Neural cell (in vitro differentiated cells): ENCODE data around the gene SCN8A. TPM values are rescaled to one million over a fixed set of nuclear protein-coding genes. Genes with fewer than 3 reads are reported as not detected.

ENCODE experiments used
- H2AFZ ChIP-seq: fragments of 200-600, 300-800 bp; sonication (generic), shearing (Covaris generic); 2 replicates; pipeline ENCODE4 v1.6.0; 2014; ENCODE audit warnings: low read depth, mild to moderate bottlenecking, antibody characterized with exemption, low read length, moderate library complexity
- H3F3A ChIP-seq: fragments of 200-600 bp; shearing (Covaris generic); 2 replicates; pipeline ENCODE4 v1.6.1; 2016; ENCODE audit warnings: mild to moderate bottlenecking, moderate library complexity, mixed read lengths, antibody characterized with exemption, low read length; ENCODE audit not compliant: insufficient read depth, poor library complexity, severe bottlenecking
- H3K27ac ChIP-seq: fragments of 200-600, 300-800 bp; sonication (generic), shearing (Covaris generic); 2 replicates; pipeline ENCODE4 v1.5.1; 2014; ENCODE audit warnings: mild to moderate bottlenecking, low read length, moderate library complexity
- H3K27me3 ChIP-seq: fragments of 300-800, 200-600 bp; sonication (generic), shearing (Covaris generic); 2 replicates; pipeline ENCODE4 v1.6.0; 2014; ENCODE audit warnings: mild to moderate bottlenecking, low read depth, low read length, moderate library complexity; ENCODE audit not compliant: insufficient read depth
- H3K36me3 ChIP-seq: fragments of 300-800, 200-600 bp; sonication (generic), shearing (Covaris generic); 2 replicates; pipeline ENCODE4 v1.5.1; 2014; ENCODE audit warnings: mild to moderate bottlenecking, antibody characterized with exemption, low read length, moderate library complexity; ENCODE audit not compliant: insufficient read depth
- H3K4me2 ChIP-seq: fragments of 300-800, 200-600 bp; sonication (generic), shearing (Covaris generic); 2 replicates; pipeline ENCODE4 v1.6.0; 2014; ENCODE audit warnings: mild to moderate bottlenecking, low read length
- H3K4me3 ChIP-seq: fragments of 300-800, 200-600 bp; sonication (generic), shearing (Covaris generic); 2 replicates; pipeline ENCODE4 v1.5.1; 2014; ENCODE audit warnings: mild to moderate bottlenecking, low read length, moderate library complexity
- H3K79me2 ChIP-seq: fragments of 200-600 bp; shearing (Covaris generic); replicated peaks from 2 replicates; pipeline ENCODE4 v1.6.0; 2014; ENCODE audit warnings: mild to moderate bottlenecking, low read length, moderate library complexity; ENCODE audit not compliant: insufficient read depth
- H3K9ac ChIP-seq: fragments of 300-800, 200-600 bp; sonication (generic), shearing (Covaris generic); 2 replicates; pipeline ENCODE4 v1.6.1; 2016; ENCODE audit warnings: mild to moderate bottlenecking, low read length, mixed read lengths
- H3K9me2 ChIP-seq: fragments of 200-600 bp; shearing (Covaris generic); 2 replicates; pipeline ENCODE4 v1.6.1; 2016; ENCODE audit warnings: mild to moderate bottlenecking, low read length, mixed read lengths; ENCODE audit not compliant: insufficient read depth
- H3K9me3 ChIP-seq: fragments of 200-600, 300-800 bp; sonication (generic), shearing (Covaris generic); 2 replicates; pipeline ENCODE4 v1.6.1; 2016; ENCODE audit warnings: mild to moderate bottlenecking, mixed run types, low read length, moderate library complexity, mixed read lengths
- H4K20me1 ChIP-seq: fragments of 200-600 bp; shearing (Covaris generic); 2 replicates; pipeline ENCODE4 v1.6.1; 2016; ENCODE audit warnings: mild to moderate bottlenecking, mixed run types; ENCODE audit not compliant: insufficient read depth
- CTCF ChIP-seq: fragments of 450-650 bp; IDR thresholded peaks from 2 replicates; pipeline ENCODE4 v1.5.1; 2014; ENCODE audit warnings: antibody characterized with exemption, mild to moderate bottlenecking, moderate library complexity; ENCODE audit not compliant: poor library complexity, severe bottlenecking
- EP300 ChIP-seq: fragments of 450-650 bp; conservative IDR thresholded peaks from 2 replicates; pipeline ENCODE4 v1.6.1; 2014; ENCODE audit warnings: antibody characterized with exemption, mild to moderate bottlenecking, moderate library complexity; ENCODE audit not compliant: poor library complexity, severe bottlenecking
- EZH2 ChIP-seq: fragments of 200-600, 300-800 bp; shearing (Covaris generic), sonication (generic); IDR thresholded peaks from 2 replicates; pipeline ENCODE4 v1.6.1; 2014; ENCODE audit warnings: antibody characterized with exemption, low read length, borderline replicate concordance, mild to moderate bottlenecking; ENCODE audit not compliant: insufficient read depth, poor library complexity, severe bottlenecking
- MXI1 ChIP-seq: fragments of 450-650 bp; conservative IDR thresholded peaks from 2 replicates; pipeline ENCODE4 v1.6.1; 2014; ENCODE audit warnings: antibody characterized with exemption, mild to moderate bottlenecking; ENCODE audit not compliant: poor library complexity, severe bottlenecking
- POLR2AphosphoS5 ChIP-seq: IDR thresholded peaks from 2 replicates; pipeline ENCODE4 v1.6.1; 2012
- RAD21 ChIP-seq: fragments of 450-650 bp; conservative IDR thresholded peaks from 2 replicates; pipeline ENCODE4 v1.6.1; 2014; ENCODE audit warnings: antibody characterized with exemption, mild to moderate bottlenecking, moderate library complexity
- REST ChIP-seq: IDR thresholded peaks from 2 replicates; pipeline ENCODE4 v1.6.1; 2012; ENCODE audit warnings: borderline replicate concordance
- SMC3 ChIP-seq: fragments of 450-650 bp; conservative IDR thresholded peaks from 2 replicates; pipeline ENCODE4 v1.6.1; 2014; ENCODE audit warnings: antibody characterized with exemption, mild to moderate bottlenecking, moderate library complexity; ENCODE audit not compliant: poor library complexity
- TAF1 ChIP-seq: IDR thresholded peaks from 2 replicates; pipeline ENCODE4 v1.6.1; 2012; ENCODE audit warnings: low read depth
- polyA plus RNA-seq: library from polyadenylated mRNA; depleted of rRNA; stranded (reverse); fragments of >200 nt; gene quantifications from 2 replicates; pipeline ENCODE4 v1.2.3, GENCODE V29; 2014

Gene SCN8A
- polyA plus RNA-seq, 1 donor from 2014 or later = 14.2 TPM

DNA sequence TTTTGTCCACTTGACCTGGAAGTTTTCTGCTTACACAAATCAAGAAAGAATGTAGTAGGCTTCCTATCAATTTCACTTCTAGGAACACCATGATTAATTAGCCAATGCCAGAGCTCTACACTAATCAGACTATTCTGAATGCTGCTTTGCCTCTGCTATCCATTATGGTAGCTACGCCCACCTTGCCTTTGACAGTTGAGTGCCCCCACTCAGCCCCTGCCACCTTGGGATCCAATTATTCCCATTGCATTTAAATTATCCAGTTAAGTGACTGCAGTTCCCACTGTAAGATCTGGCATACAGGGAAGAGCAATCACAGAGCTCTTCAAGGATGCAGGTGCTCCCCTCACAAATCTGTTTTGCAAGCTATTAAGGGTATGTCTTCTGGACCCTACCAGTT, 210.0 kb downstream of the SCN8A start:
- no peaks in the 10 kb centered on the region for H3K79me2 ChIP-seq
- H3K9me3 ChIP-seq = no peaks in the 10 kb centered on the region
- H3K4me2 ChIP-seq = no peak overlapping the region
- no peaks in the 10 kb centered on the region for H3F3A ChIP-seq
- no peak overlapping the region for H3K9ac ChIP-seq
- H3K27me3 ChIP-seq = no peaks in the 10 kb centered on the region
- no peak overlapping the region for H3K4me3 ChIP-seq
- H4K20me1 ChIP-seq = no peaks in the 10 kb centered on the region
- no peak overlapping the region for H2AFZ ChIP-seq
- H3K27ac ChIP-seq = no peak overlapping the region
- no peaks in the 10 kb centered on the region for H3K9me2 ChIP-seq
- TF ChIP-seq CTCF = no peak
- no peak for TF ChIP-seq RAD21
- no peak for TF ChIP-seq TAF1
- TF ChIP-seq MXI1 = no peak
- no peak for TF ChIP-seq EZH2
- TF ChIP-seq POLR2AphosphoS5 = no peak
- no peak for TF ChIP-seq SMC3
- no peak for TF ChIP-seq REST
- no peak for TF ChIP-seq EP300
- no peaks in the 10 kb centered on the region for H3K36me3 ChIP-seq

- Histone ChIP-seq H3K9me2 (no peaks in the 10 kb centered on the region), H3K36me3 (no peaks in the 10 kb centered on the region), H3K4me3 (no peak overlapping the region), H3F3A (no peaks in the 10 kb centered on the region), H3K9me3 (no peaks in the 10 kb centered on the region), H3K9ac (no peak overlapping the region), H3K79me2 (no peaks in the 10 kb centered on the region), H4K20me1 (no peaks in the 10 kb centered on the region), H3K27me3 (no peaks in the 10 kb centered on the region), H3K4me2 (no peak overlapping the region), H3K27ac (no peak overlapping the region), H2AFZ (no peak overlapping the region)
- TF ChIP-seq POLR2AphosphoS5 = no peak
These were observed 215.9 kb downstream of the SCN8A start for GRCh38 chr12:51806896-51807295.

DNA sequence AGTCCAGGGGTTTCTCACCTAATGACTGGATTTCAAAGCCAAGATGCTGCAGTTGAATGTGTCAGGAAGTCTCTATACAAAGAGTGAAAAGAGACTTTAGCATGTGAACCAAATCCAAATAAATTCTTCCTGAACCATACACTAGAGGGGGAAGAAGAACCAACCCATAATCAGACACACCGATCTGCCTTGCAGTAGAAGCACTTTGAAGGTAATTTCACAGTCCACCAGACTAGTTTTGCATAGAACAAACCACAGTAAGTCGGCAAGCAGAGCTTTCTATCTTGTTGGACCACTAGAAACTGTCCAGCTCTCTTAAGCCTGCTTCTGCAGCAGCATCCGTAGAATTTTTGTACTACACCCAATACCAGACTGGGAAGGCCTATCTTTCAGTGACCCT, 218.2 kb downstream of the SCN8A start:
- no peaks in the 10 kb centered on the region for H3F3A ChIP-seq
- H3K4me2 ChIP-seq = no peak overlapping the region
- H3K4me3 ChIP-seq = no peak overlapping the region
- no peak for TF ChIP-seq CTCF
- no peak for TF ChIP-seq POLR2AphosphoS5
- TF ChIP-seq RAD21 = no peak
- no peak for TF ChIP-seq REST
- no peak for TF ChIP-seq SMC3
- TF ChIP-seq EZH2 = no peak
- TF ChIP-seq TAF1 = no peak
- TF ChIP-seq EP300 = no peak
- TF ChIP-seq MXI1 = no peak
- no peak overlapping the region for H2AFZ ChIP-seq
- no peaks in the 10 kb centered on the region for H3K36me3 ChIP-seq
- H3K27ac ChIP-seq = no peak overlapping the region
- no peaks in the 10 kb centered on the region for H3K79me2 ChIP-seq
- H4K20me1 ChIP-seq = no peaks in the 10 kb centered on the region
- H3K9ac ChIP-seq = no peak overlapping the region
- no peaks in the 10 kb centered on the region for H3K9me2 ChIP-seq
- no peaks in the 10 kb centered on the region for H3K9me3 ChIP-seq
- peaks cover 5% of the 10 kb centered on the region for H3K27me3 ChIP-seq
